ENCODE measurements around the gene GGACT.

- TF ChIP-seq SIN3A (IDR thresholded peaks at IDR 0.05; ENCODE audit: borderline replicate concordance, insufficient read depth, low read length), result no peak
- TF ChIP-seq POLR2AphosphoS5 (IDR thresholded peaks at IDR 0.05; ENCODE audit: low read depth, low read length), result no peak
These were observed 85.0 kb downstream of the GGACT start for GRCh38 chr13:100503622-100504021.
